Aorta (tissue), 5 donors: Measurements from ENCODE around the gene OR51V1. TPM values are rescaled to one million over a fixed set of nuclear protein-coding genes. Genes with fewer than 3 reads are reported as not detected.
"Not testable (repeated sequence)": the region's sequence is repeated elsewhere in the genome, so short reads cannot be mapped to it uniquely, and the experiment has no call there.

Experiments used
- ATAC-seq: fragments of 200-7000 bp; cut with Tn5 transposase; one replicate; pipeline ENCODE4 v1.9.1; 2022; ENCODE audit warnings: moderate library complexity; ENCODE audit not compliant: low FRiP score
- DNase-seq, 2 donors: peaks; one replicate each; pipeline ENCODE4 v3.0.0-alpha.2; 2020
- H3K27ac ChIP-seq, 2 donors: one replicate each; pipeline ENCODE4 v1.5.1; 2013; ENCODE audit warnings: low read length in 2 of 2, mild to moderate bottlenecking in 2 of 2, moderate library complexity in 2 of 2, control low read depth in 1 of 2, inconsistent platforms in 1 of 2, low read depth in 1 of 2
- H3K27me3 ChIP-seq, 2 donors: one replicate each; pipeline ENCODE4 v1.6.1; 2013; ENCODE audit warnings: control low read depth in 1 of 2, low read length in 1 of 2, mild to moderate bottlenecking in 1 of 2, moderate library complexity in 1 of 2; ENCODE audit not compliant: insufficient read depth in 2 of 2, control insufficient read depth in 1 of 2
- H3K36me3 ChIP-seq, 2 donors: one replicate each; pipeline ENCODE4 v1.6.1; 2013; ENCODE audit warnings: control low read depth in 1 of 2, low read length in 1 of 2, mild to moderate bottlenecking in 1 of 2; ENCODE audit not compliant: insufficient read depth in 2 of 2, control insufficient read depth in 1 of 2
- H3K4me1 ChIP-seq, 2 donors: one replicate each; pipeline ENCODE4 v1.6.1; 2013; ENCODE audit warnings: low read length in 2 of 2, control low read depth in 1 of 2, mild to moderate bottlenecking in 1 of 2, moderate library complexity in 1 of 2; ENCODE audit not compliant: insufficient read depth in 2 of 2, control insufficient read depth in 1 of 2
- H3K4me3 ChIP-seq, 2 donors: one replicate each; pipeline ENCODE4 v1.5.1; 2013; ENCODE audit warnings: low read length in 2 of 2, control low read depth in 1 of 2, mild to moderate bottlenecking in 1 of 2
- H3K9me3 ChIP-seq: one replicate; pipeline ENCODE4 v1.6.1; 2013; ENCODE audit warnings: mild to moderate bottlenecking, low read length; ENCODE audit not compliant: control insufficient read depth
- WGBS, 2 donors: extraction: QIAGEN DNeasy Blood & Tissue Kit; methylation state at CpG; one replicate each; pipeline ENCODE4 v1.1.7; 2013; 5-methylcytosine and 5-hydroxymethylcytosine counted together
- intact Hi-C, 2 donors: fragments of 100-400 bp; cut with DNase I; formaldehyde crosslinking; loops; one replicate each; pipeline versions ENCODE4 v1.14.2 to v1.15.0; 2022
- polyA plus RNA-seq, 2 donors: library from polyadenylated mRNA; stranded (reverse); fragments of 200-250 nt; gene quantifications; one replicate each; pipeline ENCODE4 v1.2.3, GENCODE V29; 2013
- total RNA-seq, 2 donors: library from RNA; stranded (reverse); fragmentation: NEBNext Ultra II Directional; extraction: Animal tissue kit (Norgen Biotek cat#: 25700); gene quantifications; one replicate each; pipeline ENCODE4 v1.2.1, GENCODE V29; 2021
- donor health status: healthy with polysubstance abuse.
- donor health status: Bipolar disorder and iron deficiency.
- donor health status: DM: no; HTN: no; CAD: no.
- donor health status: DM: no; HTN: no; CAD: no.
- donor health status: DM: yes; HTN: yes; CAD: no.

The OR51V1 gene
- total and polyA plus RNA-seq, 4 donors: not detected

- H3K27ac ChIP-seq, ATAC-seq, H3K4me3 ChIP-seq, DNase-seq, intact Hi-C loops, H3K27me3 ChIP-seq, H3K36me3 ChIP-seq, H3K9me3 ChIP-seq, H3K4me1 ChIP-seq: not testable (repeated sequence)
Observed at GRCh38 chr11:5165898-5166297, 34.6 kb downstream of the OR51V1 start.

GRCh38 chr11:5164807-5165206 is 35.7 kb downstream of the OR51V1 start:
- WGBS, 2 donors: 78 to 79% methylated on average over 6 of the region's 6 CpGs
- ATAC-seq, DNase-seq, H3K36me3 ChIP-seq, H3K9me3 ChIP-seq, intact Hi-C loops, H3K4me3 ChIP-seq, H3K4me1 ChIP-seq, H3K27me3 ChIP-seq, H3K27ac ChIP-seq: not testable (repeated sequence)

GRCh38 chr11:5161045-5161444 is 39.4 kb downstream of the OR51V1 start:
- DNase-seq, H3K4me1 ChIP-seq, H3K4me3 ChIP-seq, intact Hi-C loops, ATAC-seq, H3K27ac ChIP-seq, H3K9me3 ChIP-seq, H3K36me3 ChIP-seq, H3K27me3 ChIP-seq: not testable (repeated sequence)
- WGBS, 2 donors: no CpG with 5 or more reads among the region's 1 CpG

- H3K9me3 ChIP-seq, H3K4me1 ChIP-seq, DNase-seq, H3K27ac ChIP-seq, H3K27me3 ChIP-seq, ATAC-seq, H3K4me3 ChIP-seq, intact Hi-C loops, H3K36me3 ChIP-seq: not testable (repeated sequence)
- WGBS, 2 donors: 75 to 78% methylated on average over 4 of the region's 4 CpGs
Observed at GRCh38 chr11:5160217-5160616, 40.3 kb downstream of the OR51V1 start.

GRCh38 chr11:5159806-5160205 is 40.7 kb downstream of the OR51V1 start:
- H3K27ac ChIP-seq: no peak overlapping the region
- H3K9me3 ChIP-seq: no peaks in the 10 kb centered on the region
- intact Hi-C loops: no loop called here
- H3K36me3 ChIP-seq: no peaks in the 10 kb centered on the region
- no peak overlapping the region for H3K4me3 ChIP-seq
- no peak for DNase-seq
- no peaks in the 10 kb centered on the region for H3K27me3 ChIP-seq
- no peak for ATAC-seq
- H3K4me1 ChIP-seq: no peaks in the 10 kb centered on the region

GRCh38 chr11:5154657-5155056 is 45.8 kb downstream of the OR51V1 start, which contains the start of gene OR52A1:
OR52A1 (minus strand) TSS chr11:5154757; CDS start chr11:5152369, 2,388 bp downstream.
- DNase-seq: no peak
- Histone ChIP-seq H3K4me3 (no peak within 1 kb of the TSS), H3K36me3 (no peaks in the 10 kb centered on the region), H3K27me3 (no peaks in the 10 kb centered on the region), H3K9me3 (no peaks in the 10 kb centered on the region), H3K4me1 (no peaks in the 10 kb centered on the region), H3K27ac (no peak within 1 kb of the TSS)
- intact Hi-C loops: no loop called here
- 67 to 72% methylated on average over 3 of the region's 3 CpGs for WGBS, 2 donors
- ATAC-seq: no peak

- Histone ChIP-seq H3K27me3 (no peaks in the 10 kb centered on the region), H3K4me3 (no peak overlapping the region), H3K4me1 (no peaks in the 10 kb centered on the region), H3K9me3 (no peaks in the 10 kb centered on the region), H3K36me3 (no peaks in the 10 kb centered on the region), H3K27ac (no peak overlapping the region)
- ATAC-seq (no peak), DNase-seq (no peak)
- 62 to 66% methylated on average over 3 of the region's 3 CpGs for WGBS, 2 donors
- intact Hi-C loops: no loop called here
Observed at GRCh38 chr11:5153574-5154431, 46.7 kb downstream of the OR51V1 start.

GRCh38 chr11:5151713-5152153 is 48.7 kb downstream of the OR51V1 start:
- no peaks in the 10 kb centered on the region for H3K27me3 ChIP-seq
- ATAC-seq: no peak
- intact Hi-C loops: loop anchor here in 1 of 2 donors (2.0 kb wide), 1 partner anchor 63 kb away; no protein-coding TSS in a partner anchor
- H3K4me3 ChIP-seq: no peak overlapping the region
- no peak for DNase-seq
- no peaks in the 10 kb centered on the region for H3K36me3 ChIP-seq
- H3K9me3 ChIP-seq: no peaks in the 10 kb centered on the region
- no peak overlapping the region for H3K27ac ChIP-seq
- WGBS, 2 donors: 55 to 56% methylated on average over 3 of the region's 3 CpGs
- no peaks in the 10 kb centered on the region for H3K4me1 ChIP-seq
